Lower leg skin (tissue), 3 donors: Measurements from ENCODE around the gene CMTM4.

ENCODE experiments used
- CTCF ChIP-seq, 3 donors: fragments of 450-650 bp; IDR thresholded peaks; one replicate each; pipeline ENCODE4 v1.5.1; 2016; ENCODE audit warnings: antibody characterized with exemption in 3 of 3, mild to moderate bottlenecking in 3 of 3, moderate library complexity in 2 of 3
- POLR2A ChIP-seq, 2 donors: fragments of 450-650 bp; IDR thresholded peaks; one replicate each; pipeline ENCODE4 v1.6.1; 2016 to 2017; ENCODE audit warnings: antibody characterized with exemption in 2 of 2, mild to moderate bottlenecking in 1 of 2, moderate library complexity in 1 of 2

GRCh38 chr16:66740010-66740409, 43.5 kb upstream of the CMTM4 start:
- no peak for TF ChIP-seq CTCF (IDR thresholded peaks at IDR 0.05)
- TF ChIP-seq POLR2A (IDR thresholded peaks at IDR 0.05) = no peak
